A549 (cell line): ENCODE data around the gene MYH11.

Experiments
- CHD2 ChIP-seq: fragments of 150-350 bp; IDR thresholded peaks from 2 replicates; pipeline ENCODE4 v1.6.1; 2014; ENCODE audit warnings: low read length; ENCODE audit not compliant: partially characterized antibody
- CTCF ChIP-seq: fragments of >200 bp; sonication (Bioruptor Twin); formaldehyde crosslinking; IDR thresholded peaks from 3 replicates; pipeline ENCODE4 v1.5.1; 2016
- EHMT2 ChIP-seq: fragments of 200-600 bp; sonication (generic); IDR thresholded peaks from 2 replicates; pipeline ENCODE4 v1.6.1; 2016; ENCODE audit warnings: antibody characterized with exemption, low read depth, mild to moderate bottlenecking, moderate library complexity
- ESRRA ChIP-seq: fragments of 150-350 bp; IDR thresholded peaks from 2 replicates; pipeline ENCODE4 v1.6.1; 2014; ENCODE audit warnings: mild to moderate bottlenecking, low read length, borderline replicate concordance
- JUNB ChIP-seq: fragments of >200 bp; sonication (Bioruptor Twin); formaldehyde crosslinking; IDR thresholded peaks from 2 replicates; pipeline ENCODE4 v1.6.1; 2016
- KDM1A ChIP-seq: fragments of 200-600 bp; sonication (generic); IDR thresholded peaks from 2 replicates; pipeline ENCODE4 v1.6.1; 2016; ENCODE audit warnings: low read depth, mild to moderate bottlenecking
- MAZ ChIP-seq: fragments of 150-350 bp; IDR thresholded peaks from 2 replicates; pipeline ENCODE4 v1.6.1; 2014; ENCODE audit warnings: antibody characterized with exemption, low read depth, low read length, borderline replicate concordance
- PHF8 ChIP-seq: fragments of 200-600 bp; sonication (generic); IDR thresholded peaks from 2 replicates; pipeline ENCODE4 v1.6.1; 2016; ENCODE audit warnings: low read depth, mild to moderate bottlenecking, antibody characterized with exemption, moderate library complexity, borderline replicate concordance
- USF2 ChIP-seq: fragments of 450-650 bp; IDR thresholded peaks from 2 replicates; pipeline ENCODE4 v1.6.1; 2014; ENCODE audit warnings: antibody characterized with exemption
- TF ChIP-seq, protein P1 (sequence below): fragments of 150-350 bp; IDR thresholded peaks from 2 replicates; pipeline ENCODE4 v1.6.1; 2014; ENCODE audit warnings: low read depth, mild to moderate bottlenecking, low read length

GRCh38 chr16:15703029-15703736 is 153.6 kb downstream of the MYH11 start:
- TF ChIP-seq CTCF (no peak), ESRRA (no peak), JUNB (no peak), PHF8 (no peak), KDM1A (no peak), MAZ (no peak), USF2 (no peak), CHD2 (no peak), EHMT2 (no peak)
- TF ChIP-seq, protein P1, sequence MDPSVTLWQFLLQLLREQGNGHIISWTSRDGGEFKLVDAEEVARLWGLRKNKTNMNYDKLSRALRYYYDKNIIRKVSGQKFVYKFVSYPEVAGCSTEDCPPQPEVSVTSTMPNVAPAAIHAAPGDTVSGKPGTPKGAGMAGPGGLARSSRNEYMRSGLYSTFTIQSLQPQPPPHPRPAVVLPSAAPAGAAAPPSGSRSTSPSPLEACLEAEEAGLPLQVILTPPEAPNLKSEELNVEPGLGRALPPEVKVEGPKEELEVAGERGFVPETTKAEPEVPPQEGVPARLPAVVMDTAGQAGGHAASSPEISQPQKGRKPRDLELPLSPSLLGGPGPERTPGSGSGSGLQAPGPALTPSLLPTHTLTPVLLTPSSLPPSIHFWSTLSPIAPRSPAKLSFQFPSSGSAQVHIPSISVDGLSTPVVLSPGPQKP: no peak
